ENCODE results near the gene CLEC4A.
"Not testable (repeated sequence)": the region's sequence is repeated elsewhere in the genome, so short reads cannot be mapped to it uniquely, and the experiment has no call there.

CLEC4A gene

DNA sequence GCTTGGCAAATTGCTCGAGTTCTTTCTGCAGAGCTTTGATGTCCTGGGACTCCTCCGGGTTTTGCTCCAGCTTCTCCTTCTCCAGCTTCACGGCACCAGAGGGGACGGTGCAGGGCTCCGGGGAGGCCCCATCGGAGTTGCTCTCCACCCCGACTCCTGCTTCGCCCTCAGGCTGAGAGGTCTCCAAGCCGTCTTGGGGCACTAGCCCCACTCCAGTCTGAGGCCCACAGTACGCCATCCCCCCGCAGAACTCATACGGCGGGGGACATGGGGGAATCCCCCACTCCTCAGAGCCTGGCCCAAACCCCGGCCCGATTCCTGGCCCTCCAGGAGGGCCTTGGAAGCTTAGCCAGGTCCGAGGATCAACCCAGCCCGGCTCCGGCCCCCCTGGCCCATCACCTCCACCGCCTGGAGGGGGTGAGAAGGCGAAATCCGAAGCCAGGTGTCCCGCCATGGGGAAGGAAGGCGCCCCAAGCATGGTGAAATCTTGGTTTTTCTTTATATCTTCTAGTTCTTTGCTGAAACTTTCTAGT is 11.0 kb downstream of the CLEC4A start:
- not testable (repeated sequence) for DNase-seq

- DNase-seq, result not testable (repeated sequence)
Measured at GRCh38 chr12:8141647-8142046, 18.2 kb downstream of the CLEC4A start.

DNA sequence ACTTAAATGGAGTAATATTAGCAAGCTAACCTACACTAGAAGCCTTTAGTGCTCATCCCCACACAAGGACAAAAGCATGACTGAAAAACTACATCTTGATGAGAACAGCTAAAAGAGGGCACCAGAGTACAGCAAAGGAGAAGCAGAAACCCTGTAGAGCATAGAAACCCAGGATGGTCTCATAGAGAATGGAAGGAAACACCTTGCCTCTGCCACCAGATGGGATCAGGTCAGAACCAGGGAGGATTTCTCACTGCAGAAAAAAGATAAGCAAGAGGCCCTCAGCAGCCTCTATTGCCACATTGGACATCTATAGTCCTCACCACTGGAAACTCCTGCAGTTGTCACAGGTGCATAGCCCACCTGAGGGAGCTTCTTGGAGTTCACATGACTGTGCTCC is 19.8 kb downstream of the CLEC4A start:
- DNase-seq, result no peak

GRCh38 chr12:8145754-8146441 is 22.5 kb downstream of the CLEC4A start:
- peak; percentile 92 for DNase-seq

GRCh38 chr12:8146442-8146771 is 23.0 kb downstream of the CLEC4A start:
- no peak for DNase-seq

DNA sequence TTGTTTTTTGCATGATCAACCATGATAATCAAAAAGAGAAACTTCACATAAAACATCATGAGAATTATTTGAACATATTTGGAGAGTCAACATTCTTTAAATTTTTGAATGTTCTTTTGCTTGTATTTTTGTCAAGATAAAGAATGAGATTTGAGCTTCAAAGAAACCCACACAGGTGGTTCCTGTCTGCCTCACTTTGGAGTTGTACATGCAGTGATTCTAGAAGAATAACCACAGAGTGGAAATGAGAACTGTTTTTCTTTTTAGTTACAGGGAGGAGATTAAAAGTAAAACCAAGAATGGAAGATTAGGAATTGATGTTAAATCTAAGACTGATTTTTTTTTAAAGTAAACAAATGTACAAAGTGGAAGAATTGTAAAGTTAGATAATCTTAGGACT is 31.1 kb downstream of the CLEC4A start:
- DNase-seq, result no peak

DNA sequence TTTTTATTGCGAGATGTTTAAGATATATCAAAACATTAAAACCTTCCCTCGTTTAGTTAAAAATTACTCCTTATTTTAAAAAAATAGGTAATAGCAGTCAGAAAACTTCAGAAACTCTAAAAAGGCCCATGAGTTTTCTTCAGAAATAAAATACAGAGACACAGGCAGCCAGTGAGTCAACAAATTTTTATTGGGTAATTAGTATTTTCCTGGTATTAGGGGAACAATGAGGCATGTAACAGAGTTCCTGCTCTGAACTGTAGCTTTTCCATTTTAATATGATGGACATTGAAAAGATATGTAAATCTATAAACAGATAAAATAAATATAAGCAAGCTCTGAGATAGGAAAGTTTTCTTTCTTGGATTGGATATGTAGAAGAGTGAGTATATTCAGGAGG is 33.0 kb downstream of the CLEC4A start:
- peak; percentile 7 for DNase-seq

- peak; percentile 90 for DNase-seq
Measured at GRCh38 chr12:8156845-8157244, 33.4 kb downstream of the CLEC4A start, which contains the start of gene ZNF705A. Gene ZNF705A (plus strand): TSS chr12:8157015. CDS start chr12:8172626, 15,611 bp downstream.

- DNase-seq, result no peak
Measured at GRCh38 chr12:8157484-8158198, 34.2 kb downstream of the CLEC4A start.

DNA sequence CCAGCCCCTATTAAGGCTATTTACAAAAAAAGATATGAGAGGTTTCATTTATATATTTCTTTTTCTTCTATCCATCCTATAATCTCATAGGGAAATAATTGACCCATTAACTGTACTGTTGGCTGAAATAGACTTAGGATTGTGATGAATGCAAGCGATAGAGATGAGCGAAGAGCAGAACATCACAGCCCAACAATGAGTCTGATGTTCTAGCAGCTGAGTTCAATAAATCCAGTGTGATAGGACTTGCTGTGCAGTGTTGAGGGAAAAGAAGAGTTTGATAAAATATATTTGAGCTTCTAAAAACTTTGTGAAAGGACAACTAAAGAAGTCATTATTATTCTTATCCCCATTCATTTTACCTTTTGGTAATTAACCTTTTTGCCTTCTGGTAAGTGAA is 49.5 kb downstream of the CLEC4A start:
- not testable (repeated sequence) for DNase-seq

DNA sequence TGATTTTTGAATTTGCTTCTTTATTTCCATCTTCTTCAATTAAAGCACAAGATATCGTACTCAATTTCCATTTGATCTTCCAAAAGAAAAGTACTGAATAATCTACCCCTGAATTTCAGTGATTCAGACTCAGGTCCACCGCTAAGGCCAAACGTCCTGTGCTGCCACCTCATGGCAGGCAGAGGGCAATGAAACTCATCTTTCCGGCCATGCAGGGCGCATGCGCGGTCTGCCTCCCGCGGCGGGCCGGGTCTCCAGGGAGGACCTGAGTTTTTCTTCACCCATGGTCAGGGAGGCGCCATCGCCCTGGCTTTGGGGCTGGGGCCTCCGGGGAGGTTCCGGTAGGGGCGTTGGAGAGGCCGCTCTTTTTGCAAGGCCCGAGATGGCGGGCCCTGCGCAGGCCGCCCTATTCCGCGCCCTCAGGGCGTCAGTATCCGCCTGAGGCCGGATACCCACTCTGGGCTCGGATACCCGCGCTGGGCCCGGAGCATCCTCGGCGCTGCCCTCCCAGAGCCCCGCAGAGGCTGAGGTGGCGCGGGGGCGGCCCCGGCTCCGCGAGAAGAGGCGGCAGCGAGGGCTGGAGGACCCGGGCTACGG is 56.7 kb downstream of the CLEC4A start:
- peak; percentile 73 for DNase-seq

- not testable (repeated sequence) for DNase-seq
Measured at GRCh38 chr12:8181271-8181670, 57.9 kb downstream of the CLEC4A start.

GRCh38 chr12:8182923-8183322 is 59.5 kb downstream of the CLEC4A start:
- DNase-seq, result not testable (repeated sequence)

DNA sequence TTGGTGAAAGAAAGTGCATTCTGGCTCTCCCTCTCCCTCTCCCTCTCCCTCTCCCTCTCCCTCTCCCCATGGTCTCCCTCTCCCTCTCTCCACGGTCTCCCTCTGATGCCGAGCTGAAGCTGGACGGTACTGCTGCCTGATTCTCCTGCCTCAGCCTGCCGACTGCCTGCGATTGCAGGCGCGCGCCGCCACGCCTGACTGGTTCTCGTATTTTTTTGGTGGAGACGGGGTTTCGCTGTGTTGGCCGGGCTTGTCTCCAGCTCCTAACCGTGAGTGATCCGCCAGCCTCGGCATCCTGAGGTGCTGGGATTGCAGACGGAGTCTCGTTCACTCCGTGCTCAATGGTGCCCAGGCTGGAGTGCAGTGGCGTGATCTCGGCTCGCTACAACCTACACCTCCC is 59.9 kb downstream of the CLEC4A start:
- DNase-seq, result not testable (repeated sequence)

DNA sequence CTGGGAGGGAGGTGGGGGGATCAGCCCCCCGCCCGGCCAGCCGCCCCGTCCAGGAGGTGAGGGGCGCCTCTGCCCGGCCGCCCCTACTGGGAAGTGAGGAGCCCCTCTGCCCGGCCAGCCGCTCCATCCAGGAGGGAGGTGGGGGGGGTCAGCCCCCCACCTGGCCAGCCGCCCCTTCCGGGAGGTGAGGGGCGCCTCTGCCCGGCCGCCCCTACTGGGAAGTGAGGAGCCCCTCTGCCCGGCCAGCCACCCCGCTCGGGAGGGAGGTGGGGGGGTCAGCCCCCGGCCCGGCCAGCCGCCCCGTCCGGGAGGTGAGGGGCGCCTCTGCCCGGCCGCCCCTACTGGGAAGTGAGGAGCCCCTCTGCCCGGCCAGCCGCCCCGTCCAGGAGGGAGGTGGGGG is 60.8 kb downstream of the CLEC4A start:
- DNase-seq, result not testable (repeated sequence)

- not testable (repeated sequence) for DNase-seq
Measured at GRCh38 chr12:8188088-8188487, 64.7 kb downstream of the CLEC4A start.

All from fibroblast of skin of right biceps (primary cell).